Parathyroid adenoma (tissue), 2 donors: ENCODE data around the gene LCN9.

Source experiments
- H2AFZ ChIP-seq: fragments of 300-600 bp; sonication (generic); one replicate; pipeline ENCODE4 v1.7.0; 2017; ENCODE audit warnings: antibody characterized with exemption, mild to moderate bottlenecking
- H3K27ac ChIP-seq: fragments of 300-600 bp; sonication (generic); one replicate; pipeline ENCODE4 v1.7.0; 2017
- H3K27me3 ChIP-seq: fragments of 300-600 bp; sonication (generic); one replicate; pipeline ENCODE4 v1.7.0; 2017; ENCODE audit warnings: low read length; ENCODE audit not compliant: control insufficient read depth, insufficient read depth
- H3K36me3 ChIP-seq: fragments of 300-600 bp; sonication (generic); one replicate; pipeline ENCODE4 v1.7.0; 2017; ENCODE audit warnings: low read length; ENCODE audit not compliant: control insufficient read depth, insufficient read depth
- H3K4me1 ChIP-seq: fragments of 300-600 bp; sonication (generic); one replicate; pipeline ENCODE4 v1.7.0; 2017; ENCODE audit warnings: control low read depth
- H3K4me2 ChIP-seq: fragments of 300-600 bp; sonication (generic); one replicate; pipeline ENCODE4 v1.7.0; 2017; ENCODE audit warnings: low read length
- H3K4me3 ChIP-seq: fragments of 300-600 bp; sonication (generic); one replicate; pipeline ENCODE4 v1.7.0; 2017; ENCODE audit warnings: low read depth, low read length
- H3K79me2 ChIP-seq: fragments of 300-600 bp; sonication (generic); one replicate; pipeline ENCODE4 v1.7.0; 2017; ENCODE audit warnings: control low read depth
- H3K9ac ChIP-seq: fragments of 300-600 bp; sonication (generic); one replicate; pipeline ENCODE4 v1.7.0; 2017; ENCODE audit warnings: mild to moderate bottlenecking
- H3K9me3 ChIP-seq: fragments of 300-600 bp; sonication (generic); one replicate; pipeline ENCODE4 v1.7.0; 2017; ENCODE audit warnings: low read length; ENCODE audit not compliant: control insufficient read depth
- CTCF ChIP-seq: fragments of 300-600 bp; sonication (generic); IDR thresholded peaks from one replicate; pipeline ENCODE4 v1.7.0; 2017; ENCODE audit warnings: antibody characterized with exemption, mild to moderate bottlenecking
- donor health status: primary hyperparathyroidism.

LCN9 gene

GRCh38 chr9:135705376-135705775, 42.3 kb downstream of the LCN9 start:
- TF ChIP-seq CTCF = no peak

GRCh38 chr9:135706288-135706687, 43.2 kb downstream of the LCN9 start:
- Histone ChIP-seq H3K4me3 (no peak overlapping the region), H3K4me1 (no peaks in the 10 kb centered on the region), H3K27me3 (peaks cover 7% of the 10 kb centered on the region), H2AFZ (no peak overlapping the region), H3K4me2 (no peak overlapping the region), H3K36me3 (no peaks in the 10 kb centered on the region), H3K9ac (no peak overlapping the region), H3K9me3 (no peaks in the 10 kb centered on the region), H3K79me2 (no peaks in the 10 kb centered on the region), H3K27ac (no peak overlapping the region)
- TF ChIP-seq CTCF = no peak

More at GRCh38 chr9:135705376-135705775, 42.3 kb downstream of the LCN9 start:
- Histone ChIP-seq H3K9me3 (no peaks in the 10 kb centered on the region), H3K27me3 (peaks cover 7% of the 10 kb centered on the region), H3K4me2 (no peak overlapping the region), H3K27ac (no peak overlapping the region), H3K36me3 (no peaks in the 10 kb centered on the region), H2AFZ (no peak overlapping the region), H3K79me2 (no peaks in the 10 kb centered on the region), H3K9ac (no peak overlapping the region), H3K4me3 (no peak overlapping the region), H3K4me1 (no peaks in the 10 kb centered on the region)

GRCh38 chr9:135707252-135708138, 44.4 kb downstream of the LCN9 start:
- no peak overlapping the region for H3K9ac ChIP-seq
- H3K79me2 ChIP-seq = no peaks in the 10 kb centered on the region
- no peak overlapping the region for H3K4me2 ChIP-seq
- peaks cover 4% of the 10 kb centered on the region for H3K27me3 ChIP-seq
- no peaks in the 10 kb centered on the region for H3K4me1 ChIP-seq
- H3K36me3 ChIP-seq = no peaks in the 10 kb centered on the region
- no peak overlapping the region for H2AFZ ChIP-seq
- no peak overlapping the region for H3K27ac ChIP-seq
- H3K4me3 ChIP-seq = no peak overlapping the region
- no peak for TF ChIP-seq CTCF
- no peaks in the 10 kb centered on the region for H3K9me3 ChIP-seq

GRCh38 chr9:135708164-135708563, 45.1 kb downstream of the LCN9 start:
- Histone ChIP-seq H3K27me3 (no peaks in the 10 kb centered on the region), H2AFZ (no peak overlapping the region), H3K9ac (no peak overlapping the region), H3K4me1 (no peaks in the 10 kb centered on the region), H3K9me3 (no peaks in the 10 kb centered on the region), H3K36me3 (no peaks in the 10 kb centered on the region), H3K4me3 (no peak overlapping the region), H3K79me2 (no peaks in the 10 kb centered on the region), H3K27ac (no peak overlapping the region), H3K4me2 (no peak overlapping the region)
- TF ChIP-seq CTCF = no peak

GRCh38 chr9:135711391-135711790, 48.3 kb downstream of the LCN9 start:
- H3K9me3 ChIP-seq = no peaks in the 10 kb centered on the region
- H2AFZ ChIP-seq = no peak overlapping the region
- no peaks in the 10 kb centered on the region for H3K36me3 ChIP-seq
- no peak overlapping the region for H3K4me2 ChIP-seq
- no peak for TF ChIP-seq CTCF
- H3K27me3 ChIP-seq = no peaks in the 10 kb centered on the region
- H3K4me3 ChIP-seq = no peak overlapping the region
- H3K4me1 ChIP-seq = no peaks in the 10 kb centered on the region
- no peak overlapping the region for H3K27ac ChIP-seq
- H3K79me2 ChIP-seq = no peaks in the 10 kb centered on the region
- no peak overlapping the region for H3K9ac ChIP-seq
